CD14-positive monocyte (primary cell): ENCODE measurements around the gene IL19. TPM values are rescaled to one million over a fixed set of nuclear protein-coding genes. Genes with fewer than 3 reads are reported as not detected.
A peak's percentile ranks its signal among the peaks of the same experiment; 100 is the strongest.

ENCODE experiments used
- DNase-seq, 3 donors: peaks; one replicate each; pipeline ENCODE4 v3.0.0-alpha.2; 2011 to 2022
- H2AFZ ChIP-seq: 2 replicates; pipeline ENCODE4 v1.6.0; 2012; ENCODE audit warnings: mild to moderate bottlenecking, low read depth, low read length, inconsistent platforms; ENCODE audit not compliant: insufficient read depth, poor library complexity, severe bottlenecking
- H3K27ac ChIP-seq, 2 donors: 1 replicate in 1 of 2; 2 replicates in 1 of 2; pipeline ENCODE4 v1.5.1; 2012 to 2013; ENCODE audit warnings: low read length in 2 of 2, control low read depth in 1 of 2, inconsistent platforms in 1 of 2, low read depth in 1 of 2, mild to moderate bottlenecking in 1 of 2
- H3K27me3 ChIP-seq, 2 donors: one replicate each; pipeline versions ENCODE4 v1.6.0 to v1.6.1; 2011 to 2013; ENCODE audit warnings: low read length in 2 of 2; ENCODE audit not compliant: control insufficient read depth in 2 of 2, insufficient read depth in 2 of 2
- H3K36me3 ChIP-seq, 2 donors: replicated peaks in 1 of 2; 1 replicate in 1 of 2; 2 replicates in 1 of 2; pipeline versions ENCODE4 v1.5.1 to v1.6.1; 2012 to 2013; ENCODE audit warnings: low read length in 2 of 2, control low read depth in 1 of 2, inconsistent platforms in 1 of 2, mild to moderate bottlenecking in 1 of 2; ENCODE audit not compliant: insufficient read depth in 2 of 2, control insufficient read depth in 1 of 2
- H3K4me1 ChIP-seq, 2 donors: 1 replicate in 1 of 2; 2 replicates in 1 of 2; pipeline versions ENCODE4 v1.5.1 to v1.6.1; 2012 to 2013; ENCODE audit warnings: low read length in 2 of 2, control low read depth in 1 of 2, inconsistent platforms in 1 of 2, mild to moderate bottlenecking in 1 of 2, moderate library complexity in 1 of 2; ENCODE audit not compliant: insufficient read depth in 2 of 2, control insufficient read depth in 1 of 2
- H3K4me2 ChIP-seq: replicated peaks from 2 replicates; pipeline ENCODE3; 2012; ENCODE audit warnings: low read length, moderate library complexity, mild to moderate bottlenecking; ENCODE audit not compliant: poor library complexity, severe bottlenecking; ENCODE audit errors: extremely low read depth
- H3K4me3 ChIP-seq, 3 experiments: fragments of 200-600 bp in 1 of 3; sonication (generic) in 1 of 3; replicated peaks in 1 of 3; 1 replicate in 2 of 3; 2 replicates in 1 of 3; pipeline ENCODE4 v1.5.1; 2011 to 2013; ENCODE audit warnings: low read length in 3 of 3, mild to moderate bottlenecking in 3 of 3, control low read depth in 2 of 3, low read depth in 2 of 3, inconsistent platforms in 1 of 3, moderate library complexity in 1 of 3
- H3K79me2 ChIP-seq: 2 replicates; pipeline ENCODE4 v1.6.0; 2012; ENCODE audit warnings: mild to moderate bottlenecking, control low read depth, inconsistent platforms, low read length, moderate library complexity; ENCODE audit not compliant: insufficient read depth
- H3K9ac ChIP-seq: 2 replicates; pipeline ENCODE4 v1.6.0; 2017; ENCODE audit warnings: low read length, mild to moderate bottlenecking; ENCODE audit not compliant: insufficient read depth, poor library complexity, severe bottlenecking
- H3K9me3 ChIP-seq, 2 donors: replicated peaks in 1 of 2; 1 replicate in 1 of 2; 2 replicates in 1 of 2; pipeline versions ENCODE4 v1.5.1 to v1.6.1; 2012 to 2013; ENCODE audit warnings: low read length in 2 of 2, control low read depth in 1 of 2; ENCODE audit not compliant: control insufficient read depth in 1 of 2, insufficient read depth in 1 of 2
- H4K20me1 ChIP-seq: 2 replicates; pipeline ENCODE4 v1.6.0; 2012; ENCODE audit warnings: mild to moderate bottlenecking, low read length, control low read depth, moderate library complexity; ENCODE audit not compliant: insufficient read depth
- H3K27ac Mint-ChIP-seq, 7 donors: one replicate each; pipeline ENCODE4 v1.8.0; 2020; ENCODE audit warnings: mild to moderate bottlenecking in 7 of 7, mixed read lengths in 7 of 7, moderate library complexity in 6 of 7, inconsistent platforms in 2 of 7
- H3K27me3 Mint-ChIP-seq, 3 donors: one replicate each; pipeline ENCODE4 v1.8.0; 2021 to 2022; ENCODE audit warnings: low read depth in 3 of 3, mild to moderate bottlenecking in 3 of 3, mixed read lengths in 3 of 3, moderate library complexity in 3 of 3, inconsistent platforms in 1 of 3
- H3K36me3 Mint-ChIP-seq, 2 donors: one replicate each; pipeline ENCODE4 v1.8.0; 2020; ENCODE audit warnings: mixed read lengths in 2 of 2, inconsistent platforms in 1 of 2, mild to moderate bottlenecking in 1 of 2
- H3K4me1 Mint-ChIP-seq: one replicate; pipeline ENCODE4 v1.8.0; 2020; ENCODE audit warnings: mild to moderate bottlenecking, mixed read lengths
- H3K4me3 Mint-ChIP-seq, 2 donors: one replicate each; pipeline ENCODE4 v1.8.0; 2020; ENCODE audit warnings: mild to moderate bottlenecking in 2 of 2, mixed read lengths in 2 of 2, moderate library complexity in 1 of 2
- H3K9me3 Mint-ChIP-seq, 7 donors: one replicate each; pipeline ENCODE4 v1.8.0; 2020 to 2022; ENCODE audit warnings: mixed read lengths in 7 of 7, mild to moderate bottlenecking in 6 of 7, moderate library complexity in 6 of 7, inconsistent platforms in 2 of 7
- CTCF ChIP-seq: fragments of 200-600 bp; IDR thresholded peaks from one replicate; pipeline ENCODE4 v1.8.0; 2022; ENCODE audit warnings: antibody characterized with exemption, mild to moderate bottlenecking
- WGBS: methylation state at CpG from one replicate; pipeline ENCODE4 v1.1.5; 2013; ENCODE audit warnings: missing lambda C conversion rate; ENCODE audit not compliant: insufficient coverage; 5-methylcytosine and 5-hydroxymethylcytosine counted together
- intact Hi-C, 2 donors: fragments of 100-400 bp; cut with micrococcal nuclease; formaldehyde crosslinking; loops; one replicate each; pipeline versions ENCODE4 v1.15.0 to v1.15.1; 2023
- polyA plus RNA-seq, 3 donors: library from polyadenylated mRNA; depleted of rRNA in 1 of 3; unstranded in 2 of 3; stranded (reverse) in 1 of 3; fragments of 300-500 nt in 2 of 3; fragments of >200 nt in 1 of 3; fragmentation: Illumina TruSeq in 2 of 3; gene quantifications; 1 replicate in 2 of 3; 2 replicates in 1 of 3; pipeline ENCODE4 v1.2.3, GENCODE V29; 2012 to 2021

Gene IL19
- polyA plus RNA-seq, 3 donors: 0.41 TPM; not detected in 2

GRCh38 chr1:206829282-206829681 lies 58.7 kb downstream of the IL19 start:
- Mint-ChIP-seq H3K36me3 (no peaks in the 10 kb centered on the region), H3K4me3 (peak overlapping the region in 1 of 2 donors; percentile 59), H3K9me3 (no peaks in the 10 kb centered on the region), H3K27me3 (peaks cover 1 to 10% (median 8%) of the 10 kb centered on the region in 3 donors), H3K27ac (peak overlapping the region in 1 of 7 donors; percentile 9), H3K4me1 (peaks cover 55% of the 10 kb centered on the region)
- Histone ChIP-seq H3K4me3 (no peak overlapping the region), H3K9ac (no peak overlapping the region), H4K20me1 (no peaks in the 10 kb centered on the region), H3K79me2 (no peaks in the 10 kb centered on the region), H3K36me3 (no peaks in the 10 kb centered on the region), H3K9me3 (no peaks in the 10 kb centered on the region), H3K27me3 (no peaks in the 10 kb centered on the region), H3K4me1 (peaks cover 52 to 53% of the 10 kb centered on the region in 2 donors), H3K4me2 (no peak overlapping the region), H2AFZ (no peak overlapping the region), H3K27ac (no peak overlapping the region)
- no peak for DNase-seq
- intact Hi-C loops: no loop called here
- WGBS: 72% methylated on average over 6 of the region's 6 CpGs
- TF ChIP-seq CTCF: no peak

- H3K27ac Mint-ChIP-seq: peak overlapping the region in 1 of 7 donors; percentile 63
- Histone ChIP-seq H3K27ac (no peak overlapping the region), H4K20me1 (no peaks in the 10 kb centered on the region), H3K79me2 (no peaks in the 10 kb centered on the region), H3K36me3 (no peaks in the 10 kb centered on the region), H3K4me1 (peaks cover 52 to 53% of the 10 kb centered on the region in 2 donors), H3K9ac (no peak overlapping the region), H2AFZ (no peak overlapping the region), H3K27me3 (no peaks in the 10 kb centered on the region), H3K9me3 (no peaks in the 10 kb centered on the region), H3K4me2 (no peak overlapping the region), H3K4me3 (no peak overlapping the region)
- H3K4me1 Mint-ChIP-seq: peaks cover 55% of the 10 kb centered on the region
- peak; percentile 22 to 56 (median 52) for DNase-seq
- intact Hi-C loops: loop anchor here in 1 of 2 donors (10.0 kb wide), 1 partner anchor 55 kb away; the partner anchor contains the start of genes IL10 and IL19
- no CpG with 5 or more reads among the region's 2 CpGs for WGBS
- H3K4me3 Mint-ChIP-seq: no peak overlapping the region
- H3K9me3 Mint-ChIP-seq: no peaks in the 10 kb centered on the region
- no peak for TF ChIP-seq CTCF
- no peaks in the 10 kb centered on the region for H3K36me3 Mint-ChIP-seq
- H3K27me3 Mint-ChIP-seq: peaks cover 1 to 10% (median 8%) of the 10 kb centered on the region in 3 donors
Observed at GRCh38 chr1:206829875-206830274, 59.3 kb downstream of the IL19 start.
